Peyer's patch (tissue), 4 donors: ENCODE measurements around the gene LTBP1. TPM values are rescaled to one million over a fixed set of nuclear protein-coding genes. Genes with fewer than 3 reads are reported as not detected.

Experiments
- DNase-seq, 3 donors: peaks; one replicate each; pipeline ENCODE4 v3.0.0-alpha.2; 2017 to 2019
- H3K27ac ChIP-seq, 4 donors: fragments of 200-600 bp; sonication (generic); one replicate each; pipeline ENCODE4 v1.5.1; 2016 to 2019
- H3K27me3 ChIP-seq, 2 donors: fragments of 200-600 bp; sonication (generic); one replicate each; pipeline ENCODE4 v1.5.1; 2019
- H3K36me3 ChIP-seq, 3 donors: fragments of 200-600 bp; sonication (generic); one replicate each; pipeline ENCODE4 v1.5.1; 2016 to 2019
- H3K4me1 ChIP-seq, 4 donors: fragments of 200-600 bp; sonication (generic); one replicate each; pipeline ENCODE4 v1.5.1; 2016 to 2019
- H3K4me3 ChIP-seq, 4 donors: fragments of 200-600 bp; sonication (generic); 1 replicate in 3 of 4; 2 replicates in 1 of 4; pipeline ENCODE4 v1.5.1; 2016 to 2019; ENCODE audit warnings: mild to moderate bottlenecking in 1 of 4
- H3K9me3 ChIP-seq, 4 donors: fragments of 200-600 bp; sonication (generic); one replicate each; pipeline ENCODE4 v1.5.1; 2016 to 2019; ENCODE audit warnings: mild to moderate bottlenecking in 1 of 4
- CTCF ChIP-seq, 6 experiments: fragments of 450-650 bp in 4 of 6; fragments of 200-600 bp in 2 of 6; sonication (generic) in 1 of 6; IDR thresholded peaks; one replicate each; pipeline ENCODE4 v1.5.1; 2017 to 2019; ENCODE audit warnings: antibody characterized with exemption in 6 of 6, mild to moderate bottlenecking in 3 of 6, moderate library complexity in 1 of 6
- POLR2A ChIP-seq, 2 donors: fragments of 450-650 bp; IDR thresholded peaks; one replicate each; pipeline ENCODE4 v1.5.1; 2017; ENCODE audit warnings: antibody characterized with exemption in 2 of 2, mild to moderate bottlenecking in 2 of 2, moderate library complexity in 2 of 2
- total RNA-seq, 4 donors: library from RNA; depleted of rRNA; stranded (reverse); fragments of >200 nt; gene quantifications; one replicate each; pipeline ENCODE4 v1.1.0, GENCODE V29; 2016

The LTBP1 gene
- total RNA-seq, 4 donors from 2014 or later, result 8.6 to 23.1 (median 13.1) TPM

DNA sequence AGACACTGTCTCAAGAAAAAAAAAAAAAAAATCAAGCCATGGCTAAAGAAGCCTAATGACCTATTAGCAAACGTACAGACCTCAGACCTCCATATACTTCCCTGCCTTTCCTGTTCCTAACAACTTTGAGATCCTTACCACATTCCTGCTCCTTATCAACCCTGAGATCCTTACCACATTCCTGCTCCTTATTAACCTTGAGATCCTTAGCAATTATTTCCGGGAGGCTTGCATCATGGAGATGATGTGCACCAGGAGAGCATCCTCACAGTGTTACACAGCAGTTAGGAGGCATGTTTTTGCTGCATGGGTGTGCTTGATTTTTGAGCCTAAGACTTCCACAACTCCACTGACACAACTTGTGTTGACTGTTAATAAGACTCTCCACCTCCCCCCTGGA, 475.1 kb downstream of the LTBP1 start:
- no peaks in the 10 kb centered on the region for H3K27me3 ChIP-seq
- DNase-seq, result no peak
- no peaks in the 10 kb centered on the region for H3K9me3 ChIP-seq
- TF ChIP-seq POLR2A (IDR thresholded peaks at IDR 0.05) (no peak), CTCF (IDR thresholded peaks at IDR 0.05) (no peak)
- H3K4me3 ChIP-seq, result no peak overlapping the region
- no peak overlapping the region for H3K27ac ChIP-seq
- no peaks in the 10 kb centered on the region for H3K36me3 ChIP-seq
- no peaks in the 10 kb centered on the region for H3K4me1 ChIP-seq

DNA sequence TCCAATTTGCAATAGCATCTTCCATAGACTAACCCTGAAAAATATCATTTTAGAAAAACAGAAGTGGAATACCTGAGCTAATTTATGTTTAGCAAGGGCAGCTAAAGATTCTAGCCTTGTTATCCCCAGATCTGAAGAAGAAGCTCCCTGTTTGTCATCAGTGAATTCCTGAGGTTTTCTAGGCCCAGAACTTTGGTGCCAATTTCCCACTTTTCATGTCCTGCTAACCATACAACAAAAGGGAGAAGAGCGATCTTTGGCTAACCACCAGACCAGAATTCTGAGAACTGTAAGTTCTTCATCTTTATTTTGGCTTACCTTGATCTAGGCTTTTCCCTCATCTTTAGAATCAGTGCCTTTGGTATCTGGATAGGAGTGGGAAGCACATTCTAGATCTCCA, 478.4 kb downstream of the LTBP1 start:
- H3K9me3 ChIP-seq, result no peaks in the 10 kb centered on the region
- H3K4me3 ChIP-seq, result no peak overlapping the region
- H3K27me3 ChIP-seq, result no peaks in the 10 kb centered on the region
- no peaks in the 10 kb centered on the region for H3K4me1 ChIP-seq
- no peak overlapping the region for H3K27ac ChIP-seq
- H3K36me3 ChIP-seq, result no peaks in the 10 kb centered on the region
- no peak for DNase-seq
- TF ChIP-seq POLR2A (IDR thresholded peaks at IDR 0.05) (no peak), CTCF (IDR thresholded peaks at IDR 0.05) (no peak)

DNA sequence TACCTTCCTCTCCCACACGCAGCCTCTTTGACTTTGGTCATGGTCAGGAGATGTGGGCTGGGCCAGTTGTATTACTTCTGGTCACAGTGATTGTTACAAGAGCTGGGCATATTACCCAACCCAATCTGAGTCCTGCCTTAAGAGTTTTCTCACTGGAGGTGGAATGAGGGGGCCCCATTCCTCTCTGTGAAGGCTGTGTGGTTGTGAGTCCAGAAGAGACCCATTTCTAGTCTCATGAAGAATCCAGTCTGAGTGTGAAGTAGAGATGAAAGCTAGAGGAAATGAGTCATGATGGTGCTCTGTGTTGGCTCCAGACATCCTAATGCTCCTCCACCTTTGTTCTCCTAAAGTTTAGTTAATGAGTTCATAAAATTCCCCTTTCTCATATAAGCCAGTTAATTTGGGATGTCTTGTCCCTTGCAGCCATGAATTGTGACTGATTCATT, 478.9 kb downstream of the LTBP1 start:
- no peak overlapping the region for H3K27ac ChIP-seq
- TF ChIP-seq POLR2A (IDR thresholded peaks at IDR 0.05) (no peak), CTCF (IDR thresholded peaks at IDR 0.05) (no peak)
- H3K9me3 ChIP-seq, result no peaks in the 10 kb centered on the region
- no peak for DNase-seq
- H3K27me3 ChIP-seq, result no peaks in the 10 kb centered on the region
- H3K36me3 ChIP-seq, result no peaks in the 10 kb centered on the region
- no peak overlapping the region for H3K4me3 ChIP-seq
- H3K4me1 ChIP-seq, result no peaks in the 10 kb centered on the region

- Histone ChIP-seq H3K27ac (no peak overlapping the region), H3K4me1 (no peaks in the 10 kb centered on the region), H3K9me3 (no peaks in the 10 kb centered on the region), H3K4me3 (no peak overlapping the region), H3K36me3 (no peaks in the 10 kb centered on the region), H3K27me3 (no peaks in the 10 kb centered on the region)
- DNase-seq, result no peak
- TF ChIP-seq CTCF (IDR thresholded peaks at IDR 0.05) (no peak), POLR2A (IDR thresholded peaks at IDR 0.05) (no peak)
Observed at GRCh38 chr2:33426666-33427231, 480.0 kb downstream of the LTBP1 start.

GRCh38 chr2:33430077-33430476, 483.3 kb downstream of the LTBP1 start:
- Histone ChIP-seq H3K36me3 (no peaks in the 10 kb centered on the region), H3K4me3 (no peak overlapping the region), H3K4me1 (no peaks in the 10 kb centered on the region), H3K9me3 (no peaks in the 10 kb centered on the region), H3K27me3 (no peaks in the 10 kb centered on the region), H3K27ac (no peak overlapping the region)
- TF ChIP-seq CTCF (IDR thresholded peaks at IDR 0.05) (no peak), POLR2A (IDR thresholded peaks at IDR 0.05) (no peak)
- no peak for DNase-seq

GRCh38 chr2:33430856-33431255, 484.1 kb downstream of the LTBP1 start:
- TF ChIP-seq CTCF (IDR thresholded peaks at IDR 0.05) (no peak), POLR2A (IDR thresholded peaks at IDR 0.05) (no peak)
- no peaks in the 10 kb centered on the region for H3K4me1 ChIP-seq
- H3K4me3 ChIP-seq, result no peak overlapping the region
- no peak overlapping the region for H3K27ac ChIP-seq
- H3K36me3 ChIP-seq, result no peaks in the 10 kb centered on the region
- H3K27me3 ChIP-seq, result no peaks in the 10 kb centered on the region
- no peaks in the 10 kb centered on the region for H3K9me3 ChIP-seq
- DNase-seq, result no peak
